K562 (cell line): ENCODE results near the gene PDE4D. TPM values are rescaled to one million over a fixed set of nuclear protein-coding genes. Genes with fewer than 3 reads are reported as not detected.

Experiments
- ATAC-seq: fragments of 200-7000 bp; cut with Tn5 transposase; 3 replicates; pipeline ENCODE4 v1.9.1; 2020; ENCODE audit warnings: moderate library complexity
- BruUV-seq: library from RNA; stranded (reverse); fragments of 400-500 nt; replicated peaks from 2 replicates; lab custom pipeline; 2021; lab: Mats Ljungman, UMichigan
- CTCF ChIA-PET: fragments of 300-600 bp; formaldehyde crosslinking; extraction: SDS; loops from one replicate; lab custom pipeline; 2021; ENCODE audit warnings: low intra/inter-chr PET ratio; lab: Yijun Ruan, JAX
- POLR2A ChIA-PET: fragments of 300-600, 350-650 bp; sonication (Branson Sonifier 250); formaldehyde crosslinking; extraction: SDS; loops from one replicate; lab custom pipeline; 2021; ENCODE audit warnings: antibody characterized with exemption, inconsistent platforms; lab: Yijun Ruan, JAX
- DNase-seq, 4 experiments: peaks; one replicate each; pipeline versions ENCODE4 v3.0.0 to v3.0.0-alpha.2; 2011 to 2018; ENCODE audit warnings: low spot score in 3 of 4, mixed read lengths in 3 of 4; ENCODE audit errors: extremely low read depth in 1 of 4
- FAIRE-seq: peaks from 2 replicates; lab custom pipeline; 2011; peaks lifted over from hg19 to GRCh38; lab: Jason Lieb, UNC
- H2AFZ ChIP-seq: 2 replicates; pipeline ENCODE4 v1.6.0; 2011; ENCODE audit warnings: low read depth, low read length, control low read depth, inconsistent platforms
- H3K27ac ChIP-seq: fragments of 200-600 bp; 3 replicates; pipeline ENCODE4 v1.8.0; 2011; ENCODE audit warnings: low read depth, mild to moderate bottlenecking, control low read depth, inconsistent platforms, low read length, moderate library complexity, mixed read lengths; ENCODE audit errors: extremely low read depth
- H3K27me3 ChIP-seq, 2 experiments: fragments of 300-600 bp in 1 of 2; 2 replicates in 1 of 2; 3 replicates in 1 of 2; pipeline versions ENCODE4 v1.6.0 to v1.8.0; 2011; ENCODE audit warnings: inconsistent platforms in 2 of 2, low read length in 2 of 2, mild to moderate bottlenecking in 1 of 2, mixed read lengths in 1 of 2, moderate library complexity in 1 of 2; ENCODE audit not compliant: control insufficient read depth in 2 of 2, insufficient read depth in 2 of 2
- H3K36me3 ChIP-seq: fragments of 300-600 bp; 3 replicates; pipeline ENCODE4 v1.8.0; 2011; ENCODE audit warnings: mild to moderate bottlenecking, low read length, inconsistent platforms; ENCODE audit not compliant: control insufficient read depth, insufficient read depth
- H3K4me1 ChIP-seq, 2 experiments: fragments of 200-600 bp in 1 of 2; replicated peaks in 1 of 2; 2 replicates in 1 of 2; 3 replicates in 1 of 2; pipeline versions ENCODE4 v1.5.1 to v1.8.0; 2011; ENCODE audit warnings: inconsistent platforms in 2 of 2, low read length in 2 of 2, mild to moderate bottlenecking in 1 of 2, mixed read lengths in 1 of 2, moderate library complexity in 1 of 2; ENCODE audit not compliant: control insufficient read depth in 2 of 2, insufficient read depth in 2 of 2
- H3K4me2 ChIP-seq: 2 replicates; pipeline ENCODE4 v1.6.1; 2011; ENCODE audit warnings: low read length, control low read depth, inconsistent platforms, mixed read lengths; ENCODE audit not compliant: insufficient read depth
- H3K4me3 ChIP-seq: fragments of 200-600 bp; sonication (generic), shearing (Covaris generic); 2 replicates; pipeline ENCODE4 v1.5.1; 2016; ENCODE audit warnings: control low read depth, inconsistent platforms
- H3K79me2 ChIP-seq: fragments of 200-600 bp; 3 replicates; pipeline ENCODE4 v1.8.0; 2011; ENCODE audit warnings: low read length, inconsistent platforms; ENCODE audit not compliant: control insufficient read depth, insufficient read depth
- H3K9ac ChIP-seq, 2 experiments: 2 replicates each; pipeline versions ENCODE4 v1.6.0 to v1.6.1; 2011; ENCODE audit warnings: low read depth in 2 of 2, low read length in 2 of 2, control low read depth in 1 of 2, inconsistent platforms in 1 of 2, mild to moderate bottlenecking in 1 of 2, mixed read lengths in 1 of 2; ENCODE audit not compliant: insufficient read depth in 1 of 2
- H3K9me1 ChIP-seq: one replicate; pipeline ENCODE4 v1.6.0; 2011; ENCODE audit warnings: inconsistent platforms, mild to moderate bottlenecking, low read length, moderate library complexity; ENCODE audit not compliant: control insufficient read depth, insufficient read depth
- H3K9me3 ChIP-seq: replicated peaks from 2 replicates; pipeline ENCODE4 v1.5.1; 2011; ENCODE audit warnings: low read depth, low read length, inconsistent platforms; ENCODE audit not compliant: control insufficient read depth, insufficient read depth
- H4K20me1 ChIP-seq: replicated peaks from 2 replicates; pipeline ENCODE4 v1.6.1; 2011; ENCODE audit warnings: low read length, inconsistent platforms, mixed read lengths; ENCODE audit not compliant: control insufficient read depth, insufficient read depth
- CC2D1A ChIP-seq: fragments of 450-650 bp; IDR thresholded peaks from 2 replicates; pipeline ENCODE4 v1.6.1; 2017; ENCODE audit warnings: mild to moderate bottlenecking
- CREB3L1 ChIP-seq: fragments of 450-650 bp; IDR thresholded peaks from 2 replicates; pipeline ENCODE4 v1.6.1; 2014; ENCODE audit warnings: low read depth, mild to moderate bottlenecking, moderate library complexity, borderline replicate concordance
- CXXC5 ChIP-seq: fragments of 250-450 bp; sonication (Bioruptor Pico); IDR thresholded peaks from 2 replicates; pipeline ENCODE4 v1.8.0; 2022; ENCODE audit warnings: inconsistent platforms, mild to moderate bottlenecking, moderate library complexity
- HNRNPK ChIP-seq: fragments of 200-400 bp; formaldehyde crosslinking; IDR thresholded peaks from one replicate; pipeline ENCODE4 v1.6.1; 2018; ENCODE audit warnings: mild to moderate bottlenecking, low read depth, low read length; ENCODE audit not compliant: poor library complexity, severe bottlenecking
- PCBP1 ChIP-seq: fragments of 200-400 bp; formaldehyde crosslinking; IDR thresholded peaks from 2 replicates; pipeline ENCODE4 v1.6.1; 2018; ENCODE audit warnings: mild to moderate bottlenecking, low read depth, low read length; ENCODE audit not compliant: poor library complexity, severe bottlenecking
- RB1 ChIP-seq: fragments of 450-650 bp; IDR thresholded peaks from 2 replicates; pipeline ENCODE4 v1.6.1; 2017; ENCODE audit warnings: low read depth, mild to moderate bottlenecking
- WGBS: fragments of 100-300 bp; shearing (Covaris generic); methylation state at CpG from one replicate; pipeline ENCODE4 v1.1.6; 2016; ENCODE audit warnings: low coverage, mixed read lengths; ENCODE audit not compliant: insufficient coverage; ENCODE audit errors: missing lambda C conversion rate; 5-methylcytosine and 5-hydroxymethylcytosine counted together
- in situ Hi-C: fragments of 300-500 bp; cut with MboI; formaldehyde crosslinking; loops from 4 replicates; pipeline ENCODE4 v1.15.0; 2018; ENCODE audit warnings: inconsistent platforms, mixed read lengths
- intact Hi-C: fragments of 100-400 bp; cut with micrococcal nuclease; formaldehyde crosslinking; loops from 2 replicates; pipeline ENCODE4 v1.14.2; 2022
- polyA plus RNA-seq, 8 experiments: library from polyadenylated mRNA; depleted of rRNA in 4 of 8; stranded (reverse) in 5 of 8; unstranded in 3 of 8; fragments of >200 nt; fragmentation: Nextera tagmentation in 2 of 8; fragmentation: Illumina TruSeq in 1 of 8; extraction: Ambion mirVana in 2 of 8; extraction: Trizol in 1 of 8; gene quantifications; 2 replicates each; pipeline versions ENCODE4 v1.2.1 to v1.2.3, GENCODE V29; 2011 to 2014; ENCODE audit warnings: inconsistent platforms in 1 of 8, missing spikeins in 1 of 8
- total RNA-seq, 7 experiments: library from RNA; depleted of rRNA in 6 of 7; stranded (reverse); fragments of >200 nt in 6 of 7; fragmentation: Illumina TruSeq in 2 of 7; extraction: Trizol in 2 of 7; gene quantifications; 2 replicates each; pipeline versions ENCODE4 v1.2.1 to v1.2.3, GENCODE V29; 2011 to 2021; ENCODE audit warnings: low replicate concordance in 1 of 7

PDE4D gene
- total and polyA plus RNA-seq, 9 of the 15 experiments (the other 6 are each of a cell fraction or from before 2014, with no cell fraction given), result 0.04 to 0.46 (median 0.13) TPM

GRCh38 chr5:59366784-59367183 is 526.7 kb downstream of the PDE4D start:
- no peak overlapping the region for H3K27ac ChIP-seq
- no peaks in the 10 kb centered on the region for H3K9me3 ChIP-seq
- no peaks in the 10 kb centered on the region for H4K20me1 ChIP-seq
- 0% methylated on average over 4 of the region's 4 CpGs for whole genome bisulfite sequencing
- no peak for ATAC-seq
- TF ChIP-seq PCBP1, result no peak
- TF ChIP-seq CREB3L1, result no peak
- TF ChIP-seq HNRNPK, result no peak
- no peak for TF ChIP-seq CXXC5
- TF ChIP-seq CC2D1A, result no peak
- no peak for TF ChIP-seq RB1
- H3K27me3 ChIP-seq, result no peaks in the 10 kb centered on the region
- ChIA-PET POLR2A (no interaction called here), CTCF (interaction anchor here (0.6 kb wide), 1 partner anchor 1147 kb away, joined by 3 read pairs; no protein-coding TSS in a partner anchor)
- FAIRE-seq, result no peak
- no peak for DNase-seq
- intact Hi-C loops (no loop called here), in situ Hi-C loops (no loop called here)
- no peak overlapping the region for H2AFZ ChIP-seq
- no peak overlapping the region for H3K4me3 ChIP-seq
- H3K9me1 ChIP-seq, result no peaks in the 10 kb centered on the region
- H3K4me1 ChIP-seq, result no peaks in the 10 kb centered on the region
- no peak overlapping the region for H3K9ac ChIP-seq
- H3K36me3 ChIP-seq, result no peaks in the 10 kb centered on the region
- no peak overlapping the region for H3K4me2 ChIP-seq
- no TSS peak for BruUV-seq
- no peaks in the 10 kb centered on the region for H3K79me2 ChIP-seq
